NCI-H2107 treated with DMSO at 0.1 percent for 48 hours (cell line): ENCODE measurements around the gene HOXB8.

Source experiments
- DNase-seq: peaks from one replicate; lab custom pipeline; 2025; ENCODE audit not compliant: unreplicated experiment; lab: John Stamatoyannopoulos, UW

HOXB8 gene

DNA sequence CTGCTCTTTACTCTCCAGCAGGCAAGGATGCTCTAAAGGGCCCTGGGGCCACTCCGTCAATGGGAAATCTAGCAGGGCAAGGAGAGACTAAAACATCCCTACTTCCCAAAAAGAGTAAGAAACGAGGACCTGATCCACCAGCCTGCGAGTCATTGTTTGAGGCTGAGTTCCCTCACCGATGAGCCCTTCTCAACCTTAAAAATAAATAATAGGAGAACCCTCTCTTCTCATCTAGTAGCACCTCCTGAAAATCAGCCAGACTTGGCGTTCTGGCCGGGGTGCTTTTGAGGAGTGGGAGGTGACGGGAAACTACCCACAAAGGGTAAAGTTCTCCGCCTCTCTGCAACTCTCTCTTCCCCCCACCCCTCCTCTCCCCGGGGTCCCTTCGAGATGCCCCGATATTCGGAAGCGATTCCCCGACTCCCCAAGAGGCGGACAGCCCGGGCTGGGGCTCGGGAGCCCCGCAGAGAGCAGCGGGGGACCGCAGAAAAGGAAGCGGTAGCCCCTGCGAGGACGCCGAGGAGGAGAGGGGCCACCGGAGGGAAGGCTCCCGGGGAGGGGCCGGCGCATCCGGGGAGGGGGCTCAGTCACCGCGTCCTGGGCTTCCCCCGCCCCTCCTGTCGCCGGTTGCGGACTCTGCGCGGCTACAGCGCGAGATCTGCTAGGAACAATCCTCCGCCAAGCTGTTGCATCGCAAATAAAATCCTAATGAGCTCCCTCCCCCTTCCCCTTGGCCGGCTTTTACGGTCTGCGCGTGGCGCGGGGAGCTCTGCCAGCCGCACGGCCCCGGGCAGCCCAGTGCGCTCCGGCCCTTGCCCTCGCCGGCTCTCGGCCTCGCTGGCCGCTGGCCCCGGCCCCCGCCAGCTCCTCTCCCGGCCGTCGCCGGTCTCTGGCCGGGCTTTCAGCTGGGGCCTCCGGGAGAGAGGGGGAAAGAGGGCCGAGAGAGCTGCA, 9.7 kb upstream of the HOXB8 start:
- no peak for DNase-seq

DNA sequence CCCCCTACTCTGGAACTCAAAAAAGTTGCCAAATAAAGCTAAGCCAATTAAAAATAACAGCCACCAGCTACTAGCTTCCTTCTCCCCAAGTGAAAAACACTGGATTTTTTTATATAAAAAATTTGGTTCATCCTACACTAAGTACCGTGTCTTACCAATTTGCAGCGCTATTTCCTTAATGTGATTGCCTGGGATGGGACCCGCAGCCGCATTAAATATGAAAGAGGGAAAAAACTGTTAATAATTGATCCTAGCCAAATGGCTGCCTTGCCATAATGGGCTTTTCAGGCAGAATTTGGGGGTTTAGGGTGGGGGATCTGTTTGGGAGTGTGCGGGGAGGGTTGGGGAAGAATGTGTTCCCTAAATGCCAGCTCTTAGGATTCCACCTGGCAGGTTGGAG, 9.0 kb upstream of the HOXB8 start:
- no peak for DNase-seq

DNA sequence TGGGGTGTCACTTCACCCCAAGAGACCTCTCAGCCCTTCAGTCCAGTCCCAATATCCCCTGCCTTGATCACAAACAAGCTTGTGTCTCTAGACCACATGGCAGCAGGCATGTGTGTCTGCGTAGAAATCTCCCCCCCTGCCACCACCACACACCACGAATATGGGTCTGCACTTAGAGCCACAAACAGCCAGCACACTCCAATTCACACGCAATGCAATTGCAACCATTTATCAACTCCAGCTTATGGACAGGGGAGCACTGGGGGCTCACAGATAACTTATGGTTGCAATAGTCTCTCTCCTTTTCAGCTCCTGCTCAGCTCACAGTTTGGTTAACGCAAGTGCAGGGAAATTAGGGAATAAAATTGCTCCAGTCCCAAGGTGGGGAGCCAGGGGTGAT, 8.5 kb upstream of the HOXB8 start:
- DNase-seq = no peak

DNA sequence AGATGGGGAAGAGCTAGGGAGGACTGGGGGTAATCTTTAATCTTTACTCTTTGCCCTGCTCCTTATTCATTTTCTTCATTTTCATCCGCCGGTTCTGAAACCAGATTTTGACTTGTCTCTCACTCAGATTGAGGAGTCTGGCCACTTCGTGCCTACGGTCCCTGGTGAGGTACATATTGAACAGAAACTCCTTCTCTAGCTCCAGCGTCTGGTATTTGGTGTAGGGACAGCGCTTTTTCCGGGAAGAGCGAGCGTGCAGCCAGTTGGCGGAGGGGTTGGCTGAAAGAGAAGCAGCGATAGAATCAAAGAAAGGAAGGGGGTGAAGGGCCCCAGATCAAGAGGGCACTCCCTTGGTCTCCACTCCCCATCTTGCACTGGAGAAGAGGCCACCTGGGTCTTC, 7.8 kb upstream of the HOXB8 start:
- DNase-seq = no peak

DNA sequence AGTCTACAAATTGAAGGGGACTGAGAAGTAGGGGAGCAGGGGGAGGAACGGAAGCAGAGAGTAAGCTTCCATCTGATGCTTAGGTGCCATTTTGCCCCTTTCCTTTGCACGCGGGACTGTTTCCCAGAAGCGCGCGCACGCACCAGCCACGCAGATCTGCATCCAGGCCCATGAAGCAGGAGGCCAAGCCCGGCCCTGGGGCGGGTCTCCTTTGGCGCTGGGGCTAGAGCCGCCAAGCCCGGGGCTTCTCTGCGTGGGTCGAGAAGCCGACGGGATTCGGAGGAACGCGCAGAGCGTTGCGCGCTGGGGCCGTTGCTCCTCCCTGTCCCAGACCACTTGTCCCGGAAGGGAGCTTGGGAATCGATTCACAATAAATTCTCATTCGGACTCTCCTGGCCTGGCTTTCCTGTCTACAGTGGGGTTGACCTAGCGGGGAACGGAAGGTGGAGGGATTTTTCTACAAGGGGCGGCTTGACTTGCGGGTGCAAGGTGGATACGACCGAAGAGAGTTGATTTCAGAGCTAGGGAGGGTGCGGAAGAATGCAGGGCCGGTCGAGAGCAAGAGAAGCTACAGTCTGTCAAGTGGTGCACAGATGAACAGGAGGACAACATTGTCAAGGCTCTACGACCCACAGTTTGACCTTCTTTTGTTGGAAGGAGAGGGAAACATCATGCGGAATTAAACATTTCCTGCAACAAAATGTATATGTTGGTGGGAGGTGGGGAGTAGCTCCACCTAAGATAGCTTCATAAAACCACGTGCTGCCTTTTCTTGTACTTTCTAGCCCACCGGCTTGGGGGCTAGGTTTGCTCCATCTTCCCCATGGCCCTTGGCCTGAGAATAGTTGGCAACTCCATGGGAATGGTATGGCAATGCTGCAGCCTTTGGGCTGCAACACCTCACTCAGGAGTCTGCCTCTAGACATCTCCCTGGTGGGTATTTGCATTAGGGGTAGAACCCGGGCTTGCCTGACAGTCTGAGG, 6.6 kb upstream of the HOXB8 start:
- no peak for DNase-seq

DNA sequence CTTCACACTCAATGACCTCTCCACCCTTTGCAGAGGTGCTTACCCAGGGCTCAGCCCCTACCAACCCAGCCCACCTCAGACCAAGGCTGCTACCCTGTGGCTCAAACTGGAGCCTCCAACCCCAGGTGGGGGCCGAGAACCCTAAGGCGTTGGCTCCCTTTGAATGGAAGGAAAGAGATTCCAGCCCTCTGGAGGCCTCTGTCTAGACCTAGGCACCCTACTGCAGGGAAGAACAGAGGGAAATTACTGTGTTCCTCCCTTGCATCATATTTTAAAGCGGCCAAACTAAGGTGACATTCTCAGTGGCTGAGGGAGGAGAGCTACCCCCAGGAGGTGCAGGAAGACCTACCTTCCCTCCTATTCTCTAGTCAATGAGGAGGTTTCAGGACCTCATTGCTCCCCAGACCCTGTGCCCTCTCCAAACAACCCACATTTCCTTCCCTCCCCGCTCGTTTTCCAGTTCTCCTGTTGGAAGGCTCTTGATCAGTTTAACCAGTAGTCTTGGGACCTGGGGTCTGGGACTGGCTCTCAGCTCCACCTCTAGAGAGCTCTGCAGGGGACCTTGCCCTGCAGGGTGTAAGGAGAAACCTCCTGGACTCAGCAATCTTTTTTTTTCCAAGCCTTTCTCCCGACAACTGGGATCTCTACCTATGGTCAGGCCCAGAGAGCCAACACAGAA, 5.5 kb upstream of the HOXB8 start:
- DNase-seq = no peak

DNA sequence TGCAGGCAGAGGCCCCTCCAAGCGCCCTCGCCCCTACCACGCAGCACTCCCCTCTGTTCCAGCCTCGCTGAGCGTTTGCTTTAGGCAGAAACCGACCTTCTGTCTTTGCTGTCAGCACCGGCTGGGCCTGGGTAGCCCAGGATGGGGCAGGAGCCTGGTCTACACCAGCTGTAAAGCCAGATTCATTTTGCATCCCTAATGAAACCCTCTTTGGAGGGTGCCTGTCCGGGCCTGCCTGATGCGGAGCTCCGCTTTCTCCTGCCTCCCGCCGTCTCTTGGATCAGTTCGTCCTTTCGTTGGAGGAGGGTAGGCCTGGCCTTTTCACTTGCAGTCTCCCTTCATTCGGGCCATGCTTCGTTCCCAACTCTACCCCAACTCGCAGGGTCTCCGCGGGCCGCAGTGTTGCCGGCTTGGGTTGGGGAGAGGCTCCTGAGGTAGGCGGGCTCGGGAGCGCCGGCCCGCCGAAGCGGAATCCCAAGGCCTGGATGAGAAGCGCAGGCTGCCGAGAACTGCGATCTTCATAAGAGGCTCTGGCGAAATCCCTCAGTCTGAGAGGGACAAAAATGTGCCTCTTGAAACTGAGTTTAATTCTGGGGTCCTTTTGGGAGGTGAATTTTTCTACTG, 4.8 kb upstream of the HOXB8 start:
- DNase-seq = no peak

DNA sequence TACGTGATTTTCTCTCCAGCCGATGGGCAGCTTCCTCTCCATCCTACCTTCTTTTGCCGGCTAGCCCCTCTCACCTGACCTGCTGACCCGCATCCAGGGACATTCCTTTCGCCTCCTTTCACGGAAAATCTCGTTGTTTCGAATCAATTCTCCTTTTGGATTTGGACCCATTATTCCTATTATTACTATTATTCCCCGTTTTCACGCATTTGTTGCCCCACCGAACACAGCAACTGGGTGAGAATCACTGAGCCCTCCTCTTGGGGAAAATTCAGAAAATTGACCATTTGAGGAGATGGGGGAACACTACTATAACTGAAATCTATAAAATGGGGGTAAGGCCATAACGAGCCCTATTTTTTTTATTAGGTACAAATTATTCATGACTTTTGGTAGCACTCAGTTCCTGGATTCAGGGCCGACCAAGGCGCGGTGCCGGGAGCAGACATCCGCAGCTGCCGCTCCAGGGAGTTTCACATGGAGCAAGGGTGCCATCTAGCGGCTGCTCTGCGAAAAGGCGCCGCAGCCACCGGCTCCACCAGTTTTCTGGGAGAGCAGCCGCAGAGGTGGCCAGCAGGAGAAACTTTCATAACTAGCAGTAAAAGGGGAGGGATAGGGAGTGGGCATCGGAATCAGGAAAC, 3.3 kb upstream of the HOXB8 start:
- peak; percentile 75 for DNase-seq

DNA sequence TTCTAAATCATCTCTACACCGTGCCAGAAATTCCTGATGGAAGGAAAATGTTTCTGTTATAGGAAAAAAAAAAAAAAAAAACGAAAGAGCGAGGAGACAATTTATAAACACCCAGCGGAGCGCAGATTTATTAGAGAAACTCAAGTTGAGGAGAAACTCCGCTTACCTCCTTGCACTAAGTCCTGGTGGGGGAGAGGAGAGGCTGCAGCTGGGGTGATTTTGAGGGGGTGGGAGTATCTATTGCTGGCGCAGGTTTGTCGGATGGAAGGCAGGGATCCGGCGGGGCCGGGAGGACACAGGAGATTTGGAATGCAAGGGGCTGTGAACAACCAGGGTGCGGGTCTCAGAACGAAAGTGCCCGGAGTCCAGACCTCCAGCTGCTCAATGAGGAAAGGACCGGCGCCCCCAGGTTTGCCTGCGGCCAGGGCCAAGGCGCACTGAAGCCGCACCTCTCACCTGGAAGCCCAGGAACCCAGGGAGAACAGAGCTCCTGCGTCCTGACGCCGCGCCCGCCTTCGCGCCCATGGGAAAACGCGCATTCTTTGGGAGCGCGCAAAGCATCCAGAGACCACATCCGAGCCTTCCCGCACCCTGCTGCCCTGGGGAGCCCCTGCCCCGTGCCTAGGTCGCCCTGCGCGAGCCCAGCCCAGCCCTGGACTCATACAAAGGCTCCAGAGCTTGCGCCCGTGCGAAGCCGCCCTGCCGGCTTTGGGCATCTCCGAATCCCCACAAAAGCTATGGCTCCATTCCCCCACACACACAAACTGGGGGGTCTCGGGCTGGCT, 2.6 kb upstream of the HOXB8 start:
- no peak for DNase-seq

DNA sequence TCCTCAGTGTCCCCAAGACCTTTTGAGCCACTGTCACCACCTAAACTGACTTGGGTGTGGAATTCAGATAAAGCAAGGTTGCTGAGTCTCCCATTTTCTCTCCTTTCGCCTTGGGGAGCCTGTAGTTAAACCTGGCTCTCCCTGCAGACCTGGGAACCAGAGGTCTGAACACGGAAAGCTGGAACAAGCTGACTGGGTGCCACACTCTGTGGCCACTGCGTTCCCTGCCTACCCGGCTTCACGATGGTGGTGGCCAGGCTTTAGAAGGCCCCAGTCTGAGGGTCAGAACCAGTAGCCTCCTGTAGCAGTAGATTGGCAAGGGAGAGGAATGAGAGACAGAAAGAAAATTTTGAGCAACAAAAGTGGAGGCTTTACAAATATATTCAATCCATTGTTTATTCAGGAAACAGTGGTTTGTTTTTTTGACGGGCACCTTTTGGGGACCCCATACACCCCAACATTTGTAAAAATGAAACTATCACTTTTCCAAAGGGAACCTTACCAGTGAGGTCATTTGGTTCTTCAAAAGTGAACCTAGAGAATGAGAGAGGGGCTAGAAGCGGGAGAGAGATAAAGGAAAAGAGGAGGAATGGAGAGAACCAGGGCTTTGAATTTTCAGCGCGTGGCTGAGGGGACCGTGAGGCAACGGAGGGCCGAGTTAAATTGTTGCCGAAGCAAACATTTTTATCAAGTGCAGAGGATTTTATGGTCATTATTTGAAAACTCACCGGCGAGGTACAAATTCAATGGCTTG, 1.8 kb upstream of the HOXB8 start:
- DNase-seq = no peak

DNA sequence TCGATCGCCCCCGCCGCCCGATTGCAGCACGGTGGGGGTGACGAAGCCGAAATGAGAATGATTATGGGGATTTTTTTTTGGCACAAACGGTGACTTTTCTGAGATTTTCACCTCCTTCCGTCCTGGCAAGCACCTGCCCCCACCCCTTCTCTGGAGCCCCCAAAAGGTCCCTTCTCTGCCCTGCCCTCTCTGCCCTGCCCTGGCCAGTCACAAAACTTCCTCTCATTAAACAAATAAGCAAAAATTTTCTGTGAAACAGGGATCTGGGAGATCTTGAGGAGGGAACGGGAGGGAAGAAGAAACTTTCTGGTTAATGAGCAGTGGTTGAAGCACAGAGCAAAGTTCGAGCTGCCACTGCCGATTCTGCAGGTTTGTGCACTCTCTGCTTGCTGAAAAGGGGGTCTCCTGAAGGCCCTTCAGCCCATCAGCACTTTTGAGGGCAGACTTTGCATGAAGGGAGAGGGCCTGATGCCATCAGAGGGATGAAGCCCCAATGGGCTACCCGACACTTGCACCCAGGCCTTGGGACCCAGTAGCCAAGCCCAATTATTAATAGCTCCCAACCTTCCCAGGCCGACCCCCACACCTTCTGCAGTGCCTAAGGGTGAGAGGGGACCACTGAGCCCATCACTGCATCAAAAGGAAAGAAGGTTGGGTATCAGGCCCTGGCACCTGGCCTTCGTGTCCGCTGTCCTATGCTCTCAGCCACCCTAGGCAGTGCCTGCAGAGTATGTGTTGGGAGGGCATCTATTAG, 1.0 kb upstream of the HOXB8 start:
- DNase-seq = no peak

DNA sequence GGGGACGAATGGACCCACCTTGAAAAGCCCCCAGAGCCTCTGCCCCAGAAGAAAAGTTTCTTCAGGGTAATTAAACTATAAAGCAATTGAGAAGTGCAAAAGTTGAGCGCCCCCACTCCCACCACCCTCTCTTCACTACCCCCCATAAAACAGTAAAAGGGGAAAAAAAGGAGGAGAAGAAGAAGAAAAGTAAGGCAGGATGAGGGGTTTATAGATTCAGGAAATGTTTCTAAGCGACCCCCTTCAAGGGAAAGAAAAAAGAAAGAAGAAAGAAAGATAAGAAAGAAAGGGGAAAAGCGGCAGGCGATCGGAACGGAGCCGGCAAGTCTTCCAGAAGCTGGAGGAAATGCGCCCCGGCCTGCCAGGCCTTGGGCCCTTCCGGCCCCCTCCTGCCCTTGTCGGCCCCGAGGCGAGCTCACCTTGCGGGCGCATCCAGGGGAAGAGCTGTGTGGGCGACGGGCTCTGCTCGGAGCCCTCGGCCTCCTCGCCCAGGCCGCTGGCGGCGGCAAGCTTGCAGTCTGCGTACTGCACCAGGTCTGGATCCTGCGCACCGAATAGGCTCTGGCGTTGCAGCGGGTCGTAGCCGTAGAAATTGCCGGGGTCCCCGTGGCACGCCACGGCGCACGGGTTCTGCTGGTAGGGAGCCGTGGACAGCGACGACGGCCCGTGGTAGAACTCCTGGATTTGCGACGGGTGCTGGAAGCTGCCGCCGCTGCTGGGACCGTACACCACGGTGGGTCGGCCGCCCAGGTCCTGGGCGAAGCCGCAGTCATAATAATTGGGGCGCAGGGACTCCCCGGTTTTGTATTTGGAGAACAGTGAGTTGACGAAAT, 1.0 kb downstream of the HOXB8 start:
- no peak for DNase-seq

DNA sequence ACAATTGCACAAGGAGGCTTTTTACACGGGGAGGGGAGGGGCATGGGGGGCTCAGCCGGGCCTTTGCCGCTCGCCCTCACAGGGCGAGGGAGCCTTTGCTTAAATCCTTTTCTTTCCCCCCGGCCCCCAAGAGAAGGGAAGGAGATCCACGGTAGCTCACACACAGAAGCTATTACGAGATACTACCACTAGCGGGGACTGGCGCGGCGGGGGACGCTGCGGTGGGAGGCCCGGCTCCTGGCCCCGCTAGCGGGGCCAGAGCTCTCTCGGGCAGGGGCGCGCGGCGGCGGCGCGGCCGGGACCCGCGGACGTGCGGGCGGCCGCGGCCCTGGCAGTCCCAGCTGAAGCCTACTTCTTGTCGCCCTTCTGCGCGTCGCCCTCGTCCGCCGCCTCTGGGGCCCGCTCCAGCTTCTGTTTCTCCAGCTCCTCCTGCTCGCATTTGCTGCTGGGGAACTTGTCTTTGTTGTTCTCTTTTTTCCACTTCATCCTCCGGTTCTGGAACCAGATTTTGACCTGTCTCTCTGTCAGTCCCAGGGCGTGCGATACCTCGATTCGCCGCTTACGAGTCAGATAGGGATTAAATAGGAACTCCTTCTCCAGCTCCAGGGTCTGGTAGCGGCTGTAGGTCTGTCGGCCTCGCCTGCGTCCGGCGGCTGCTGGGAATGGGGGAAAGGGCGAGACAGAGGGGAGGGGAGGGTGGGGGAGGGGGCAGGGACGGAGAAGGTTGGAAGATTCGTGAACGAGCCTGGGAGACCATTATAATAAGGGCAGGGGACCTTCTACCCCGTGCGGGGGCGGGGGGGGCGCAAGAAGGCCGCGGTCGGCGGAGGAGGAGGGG, 2.0 kb downstream of the HOXB8 start:
- DNase-seq = no peak

DNA sequence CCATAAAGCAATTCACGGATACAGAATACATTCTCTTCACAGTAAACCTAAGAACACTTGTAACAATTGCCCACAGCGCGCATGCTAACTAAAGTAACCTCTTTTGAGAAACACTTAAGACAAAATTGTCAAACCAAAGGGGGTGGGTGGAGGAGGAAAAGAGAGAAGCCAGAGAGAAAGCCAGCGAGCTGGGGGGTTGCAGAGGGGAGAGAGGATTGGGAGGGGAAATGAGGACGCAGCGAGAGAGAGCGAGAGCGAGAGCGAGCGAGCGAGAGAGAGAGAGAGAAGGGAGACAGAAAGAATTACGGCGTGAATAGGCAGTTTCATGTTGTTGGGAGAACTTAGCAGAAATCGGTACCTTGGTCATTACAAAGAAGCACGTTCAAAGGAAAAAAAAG, 2.6 kb downstream of the HOXB8 start:
- no peak for DNase-seq

DNA sequence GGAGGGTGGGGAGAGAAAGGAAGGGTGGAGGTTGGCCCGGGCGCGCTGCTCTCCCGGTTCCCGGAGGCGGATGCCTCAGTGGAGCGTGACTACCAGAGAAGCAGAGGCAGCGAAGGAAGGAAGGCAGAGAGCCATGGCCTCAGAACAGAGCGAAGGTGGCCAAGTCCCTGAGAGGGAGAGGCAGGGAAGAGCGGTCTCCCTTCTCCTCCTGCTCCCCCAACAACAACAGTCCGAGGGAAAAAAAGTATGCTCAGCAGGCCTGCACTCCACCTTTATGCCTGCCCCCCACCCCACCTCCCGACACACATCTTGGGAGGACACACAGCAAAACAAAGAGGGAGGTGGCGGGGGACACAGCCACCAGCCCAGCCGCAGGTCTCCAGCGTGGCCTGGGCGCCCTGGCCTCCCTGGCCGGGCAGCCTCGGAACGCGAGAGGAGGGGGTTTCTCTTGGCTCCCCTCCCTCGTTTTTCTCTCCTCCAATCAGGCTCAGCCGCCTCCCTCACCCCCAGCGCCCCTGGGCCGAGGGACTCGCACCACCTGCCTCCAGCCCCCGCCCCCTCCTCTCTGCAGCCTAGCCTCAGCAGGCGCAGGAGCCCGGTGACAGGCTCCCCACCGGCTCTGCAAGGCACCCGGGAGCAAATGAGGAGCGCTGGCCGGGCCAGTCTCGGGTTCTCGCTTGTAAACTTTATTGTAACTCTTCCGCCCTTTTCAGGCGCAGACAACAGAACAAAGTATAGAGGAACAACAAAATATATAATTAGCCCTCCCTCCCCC, 3.2 kb downstream of the HOXB8 start:
- DNase-seq = peak; percentile 81

DNA sequence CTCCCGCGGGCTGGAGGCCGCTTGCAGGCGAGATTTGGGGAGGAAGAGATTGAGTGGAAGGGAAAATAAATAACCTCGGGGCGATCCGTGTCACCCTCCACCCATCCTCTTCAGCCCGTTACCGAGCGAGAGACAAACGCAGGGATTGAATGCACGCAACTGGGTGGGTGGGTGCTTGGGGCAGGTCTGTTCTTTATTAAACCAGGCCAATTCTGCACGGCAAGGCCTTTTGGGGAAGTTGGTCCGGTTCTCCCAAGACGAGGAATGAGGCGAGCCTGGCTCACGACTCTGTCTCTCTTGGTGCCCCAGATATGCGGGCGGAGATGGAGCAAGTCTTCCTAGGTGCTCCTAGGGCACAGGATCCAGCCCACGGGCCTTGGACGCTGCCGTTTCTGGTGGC, 3.9 kb downstream of the HOXB8 start:
- DNase-seq = no peak
